ENCODE measurements around the gene GPR157.
"Not testable (repeated sequence)": the region's sequence is repeated elsewhere in the genome, so short reads cannot be mapped to it uniquely, and the experiment has no call there.

Gene GPR157

GRCh38 chr1:9097947-9098705 lies 30.8 kb downstream of the GPR157 start:
- no peak for TF ChIP-seq CTCF (IDR thresholded peaks at IDR 0.05; ENCODE audit: low read depth, low read length, missing control alignments)
- DNase-seq (ENCODE audit: extremely low read depth, low read depth), result no peak
- H3K4me3 ChIP-seq (replicated peaks; ENCODE audit: low read depth, low read length), result no peak overlapping the region

- no peak for DNase-seq (ENCODE audit: extremely low read depth, low read depth)
- TF ChIP-seq CTCF (IDR thresholded peaks at IDR 0.05; ENCODE audit: low read depth, low read length, missing control alignments), result no peak
- no peak overlapping the region for H3K4me3 ChIP-seq (replicated peaks; ENCODE audit: low read depth, low read length)
Observed at GRCh38 chr1:9095818-9096217, 33.1 kb downstream of the GPR157 start.

GRCh38 chr1:9093996-9094595 lies 34.8 kb downstream of the GPR157 start:
- not testable (repeated sequence) for H3K4me3 ChIP-seq (replicated peaks; ENCODE audit: low read depth, low read length); DNase-seq (ENCODE audit: extremely low read depth, low read depth)

GRCh38 chr1:9093581-9093980 lies 35.3 kb downstream of the GPR157 start:
- no peak for TF ChIP-seq CTCF (IDR thresholded peaks at IDR 0.05; ENCODE audit: low read depth, low read length, missing control alignments)
- DNase-seq (ENCODE audit: extremely low read depth, low read depth), result no peak
- no peak overlapping the region for H3K4me3 ChIP-seq (replicated peaks; ENCODE audit: low read depth, low read length)

GRCh38 chr1:9093091-9093490 lies 35.8 kb downstream of the GPR157 start:
- no peak for DNase-seq (ENCODE audit: extremely low read depth, low read depth)
- no peak for TF ChIP-seq CTCF (IDR thresholded peaks at IDR 0.05; ENCODE audit: low read depth, low read length, missing control alignments)
- H3K4me3 ChIP-seq (replicated peaks; ENCODE audit: low read depth, low read length), result no peak overlapping the region

GRCh38 chr1:9088807-9089206 lies 40.1 kb downstream of the GPR157 start:
- H3K4me3 ChIP-seq (replicated peaks; ENCODE audit: low read depth, low read length), result no peak overlapping the region
- no peak for DNase-seq (ENCODE audit: extremely low read depth, low read depth)
- no peak for TF ChIP-seq CTCF (IDR thresholded peaks at IDR 0.05; ENCODE audit: low read depth, low read length, missing control alignments)

GRCh38 chr1:9087411-9088125 lies 41.3 kb downstream of the GPR157 start:
- no peak for TF ChIP-seq CTCF (IDR thresholded peaks at IDR 0.05; ENCODE audit: low read depth, low read length, missing control alignments)
- no peak overlapping the region for H3K4me3 ChIP-seq (replicated peaks; ENCODE audit: low read depth, low read length)
- DNase-seq (ENCODE audit: extremely low read depth, low read depth), result no peak

Data from HFF-Myc (cell line).